Measurements from ENCODE around the gene BTBD16. TPM values are rescaled to one million over a fixed set of nuclear protein-coding genes. Genes with fewer than 3 reads are reported as not detected.

The BTBD16 gene
- polyA plus RNA-seq, 1 donor, result 0.79 TPM

- Histone ChIP-seq H3K27ac (ENCODE audit: low read length) (no peak overlapping the region), H3K4me1 (ENCODE audit: control insufficient read depth, insufficient read depth, low read length) (no peaks in the 10 kb centered on the region), H3K9me3 (ENCODE audit: control insufficient read depth, low read depth, low read length) (no peaks in the 10 kb centered on the region), H3K36me3 (ENCODE audit: control insufficient read depth, insufficient read depth, low read length) (no peaks in the 10 kb centered on the region), H3K4me3 (ENCODE audit: low read length) (no peak overlapping the region), H3K27me3 (ENCODE audit: control insufficient read depth, insufficient read depth, low read length) (no peaks in the 10 kb centered on the region)
- DNase-seq, result no peak
- no CpG with 5 or more reads among the region's 10 CpGs for WGBS (ENCODE audit: insufficient coverage, low lambda C conversion rate)
These were observed 3.0 kb downstream of the BTBD16 start for GRCh38 chr10:122273966-122274545.

- H3K9me3 ChIP-seq (ENCODE audit: control insufficient read depth, low read depth, low read length), result no peaks in the 10 kb centered on the region
- no peaks in the 10 kb centered on the region for H3K4me1 ChIP-seq (ENCODE audit: control insufficient read depth, insufficient read depth, low read length)
- H3K4me3 ChIP-seq (ENCODE audit: low read length), result no peak overlapping the region
- no peaks in the 10 kb centered on the region for H3K36me3 ChIP-seq (ENCODE audit: control insufficient read depth, insufficient read depth, low read length)
- DNase-seq, result peak; percentile 37 to 46
- WGBS (ENCODE audit: insufficient coverage, low lambda C conversion rate), result no CpG with 5 or more reads among the region's 6 CpGs
- H3K27me3 ChIP-seq (ENCODE audit: control insufficient read depth, insufficient read depth, low read length), result no peaks in the 10 kb centered on the region
- no peak overlapping the region for H3K27ac ChIP-seq (ENCODE audit: low read length)
These were observed 5.6 kb downstream of the BTBD16 start for GRCh38 chr10:122276611-122277208.

- WGBS (ENCODE audit: insufficient coverage, low lambda C conversion rate), result no CpG with 5 or more reads among the region's 10 CpGs
- H3K27ac ChIP-seq (ENCODE audit: low read length), result no peak overlapping the region
- DNase-seq, result no peak
These were observed 6.5 kb downstream of the BTBD16 start for GRCh38 chr10:122277526-122278136.

GRCh38 chr10:122279725-122280141 lies 8.6 kb downstream of the BTBD16 start:
- no peaks in the 10 kb centered on the region for H3K4me1 ChIP-seq (ENCODE audit: control insufficient read depth, insufficient read depth, low read length)
- H3K27me3 ChIP-seq (ENCODE audit: control insufficient read depth, insufficient read depth, low read length), result no peaks in the 10 kb centered on the region
- no peak overlapping the region for H3K27ac ChIP-seq (ENCODE audit: low read length)
- H3K36me3 ChIP-seq (ENCODE audit: control insufficient read depth, insufficient read depth, low read length), result no peaks in the 10 kb centered on the region
- DNase-seq, result peak in 1 of 2 donors; percentile 52
- H3K4me3 ChIP-seq (ENCODE audit: low read length), result no peak overlapping the region
- no peaks in the 10 kb centered on the region for H3K9me3 ChIP-seq (ENCODE audit: control insufficient read depth, low read depth, low read length)
- WGBS (ENCODE audit: insufficient coverage, low lambda C conversion rate), result no CpG with 5 or more reads among the region's 9 CpGs

More at GRCh38 chr10:122277526-122278136, 6.5 kb downstream of the BTBD16 start:
- H3K36me3 ChIP-seq (ENCODE audit: control insufficient read depth, insufficient read depth, low read length), result no peaks in the 10 kb centered on the region
- H3K4me3 ChIP-seq (ENCODE audit: low read length), result no peak overlapping the region
- no peaks in the 10 kb centered on the region for H3K27me3 ChIP-seq (ENCODE audit: control insufficient read depth, insufficient read depth, low read length)
- H3K9me3 ChIP-seq (ENCODE audit: control insufficient read depth, low read depth, low read length), result no peaks in the 10 kb centered on the region
- H3K4me1 ChIP-seq (ENCODE audit: control insufficient read depth, insufficient read depth, low read length), result no peaks in the 10 kb centered on the region

GRCh38 chr10:122280156-122280555 lies 9.1 kb downstream of the BTBD16 start:
- Histone ChIP-seq H3K4me1 (ENCODE audit: control insufficient read depth, insufficient read depth, low read length) (no peaks in the 10 kb centered on the region), H3K4me3 (ENCODE audit: low read length) (no peak overlapping the region), H3K36me3 (ENCODE audit: control insufficient read depth, insufficient read depth, low read length) (no peaks in the 10 kb centered on the region), H3K27me3 (ENCODE audit: control insufficient read depth, insufficient read depth, low read length) (no peaks in the 10 kb centered on the region), H3K9me3 (ENCODE audit: control insufficient read depth, low read depth, low read length) (no peaks in the 10 kb centered on the region), H3K27ac (ENCODE audit: low read length) (no peak overlapping the region)
- DNase-seq, result no peak
- no CpG with 5 or more reads among the region's 7 CpGs for WGBS (ENCODE audit: insufficient coverage, low lambda C conversion rate)

GRCh38 chr10:122281018-122281626 lies 10.0 kb downstream of the BTBD16 start:
- Histone ChIP-seq H3K27ac (ENCODE audit: low read length) (no peak overlapping the region), H3K9me3 (ENCODE audit: control insufficient read depth, low read depth, low read length) (no peaks in the 10 kb centered on the region), H3K4me1 (ENCODE audit: control insufficient read depth, insufficient read depth, low read length) (no peaks in the 10 kb centered on the region), H3K27me3 (ENCODE audit: control insufficient read depth, insufficient read depth, low read length) (no peaks in the 10 kb centered on the region), H3K36me3 (ENCODE audit: control insufficient read depth, insufficient read depth, low read length) (no peaks in the 10 kb centered on the region), H3K4me3 (ENCODE audit: low read length) (no peak overlapping the region)
- WGBS (ENCODE audit: insufficient coverage, low lambda C conversion rate), result no CpG with 5 or more reads among the region's 7 CpGs
- no peak for DNase-seq

GRCh38 chr10:122281751-122282150 lies 10.7 kb downstream of the BTBD16 start:
- Histone ChIP-seq H3K36me3 (ENCODE audit: control insufficient read depth, insufficient read depth, low read length) (no peaks in the 10 kb centered on the region), H3K4me1 (ENCODE audit: control insufficient read depth, insufficient read depth, low read length) (no peaks in the 10 kb centered on the region), H3K9me3 (ENCODE audit: control insufficient read depth, low read depth, low read length) (no peaks in the 10 kb centered on the region), H3K27ac (ENCODE audit: low read length) (no peak overlapping the region), H3K4me3 (ENCODE audit: low read length) (no peak overlapping the region), H3K27me3 (ENCODE audit: control insufficient read depth, insufficient read depth, low read length) (no peaks in the 10 kb centered on the region)
- 67% methylated on average over 1 of the region's 8 CpGs for WGBS (ENCODE audit: insufficient coverage, low lambda C conversion rate)
- no peak for DNase-seq

- Histone ChIP-seq H3K9me3 (ENCODE audit: control insufficient read depth, low read depth, low read length) (no peaks in the 10 kb centered on the region), H3K27me3 (ENCODE audit: control insufficient read depth, insufficient read depth, low read length) (no peaks in the 10 kb centered on the region), H3K27ac (ENCODE audit: low read length) (no peak overlapping the region), H3K4me1 (ENCODE audit: control insufficient read depth, insufficient read depth, low read length) (no peaks in the 10 kb centered on the region), H3K36me3 (ENCODE audit: control insufficient read depth, insufficient read depth, low read length) (no peaks in the 10 kb centered on the region), H3K4me3 (ENCODE audit: low read length) (no peak overlapping the region)
- DNase-seq, result no peak
- WGBS (ENCODE audit: insufficient coverage, low lambda C conversion rate), result 100% methylated on average over 1 of the region's 9 CpGs
These were observed 11.2 kb downstream of the BTBD16 start for GRCh38 chr10:122282253-122282671.

GRCh38 chr10:122282909-122283308 lies 11.8 kb downstream of the BTBD16 start:
- 67% methylated on average over 1 of the region's 7 CpGs for WGBS (ENCODE audit: insufficient coverage, low lambda C conversion rate)
- H3K36me3 ChIP-seq (ENCODE audit: control insufficient read depth, insufficient read depth, low read length), result no peaks in the 10 kb centered on the region
- no peak for DNase-seq
- H3K27ac ChIP-seq (ENCODE audit: low read length), result no peak overlapping the region
- H3K27me3 ChIP-seq (ENCODE audit: control insufficient read depth, insufficient read depth, low read length), result no peaks in the 10 kb centered on the region
- H3K4me1 ChIP-seq (ENCODE audit: control insufficient read depth, insufficient read depth, low read length), result no peaks in the 10 kb centered on the region
- H3K9me3 ChIP-seq (ENCODE audit: control insufficient read depth, low read depth, low read length), result no peaks in the 10 kb centered on the region
- no peak overlapping the region for H3K4me3 ChIP-seq (ENCODE audit: low read length)

- DNase-seq, result no peak
- 100% methylated on average over 1 of the region's 17 CpGs for WGBS (ENCODE audit: insufficient coverage, low lambda C conversion rate)
- Histone ChIP-seq H3K9me3 (ENCODE audit: control insufficient read depth, low read depth, low read length) (no peaks in the 10 kb centered on the region), H3K36me3 (ENCODE audit: control insufficient read depth, insufficient read depth, low read length) (no peaks in the 10 kb centered on the region), H3K4me1 (ENCODE audit: control insufficient read depth, insufficient read depth, low read length) (no peaks in the 10 kb centered on the region), H3K27ac (ENCODE audit: low read length) (no peak overlapping the region), H3K27me3 (ENCODE audit: control insufficient read depth, insufficient read depth, low read length) (no peaks in the 10 kb centered on the region), H3K4me3 (ENCODE audit: low read length) (no peak overlapping the region)
These were observed 14.7 kb downstream of the BTBD16 start for GRCh38 chr10:122285506-122286444.
